HG02884 (cell line): ENCODE measurements around the gene NFE2L1.
"Not testable (repeated sequence)": the region's sequence is repeated elsewhere in the genome, so short reads cannot be mapped to it uniquely, and the experiment has no call there.

ENCODE experiments used
- ATAC-seq: cut with Tn5 transposase; IDR thresholded peaks from one replicate; pipeline ENCODE4 v1.9.1; 2021; ENCODE audit warnings: mild to moderate bottlenecking, moderate library complexity; ENCODE audit not compliant: unreplicated experiment

The NFE2L1 gene

GRCh38 chr17:48022901-48023300 lies 25.3 kb upstream of the NFE2L1 start:
- no peak for ATAC-seq

DNA sequence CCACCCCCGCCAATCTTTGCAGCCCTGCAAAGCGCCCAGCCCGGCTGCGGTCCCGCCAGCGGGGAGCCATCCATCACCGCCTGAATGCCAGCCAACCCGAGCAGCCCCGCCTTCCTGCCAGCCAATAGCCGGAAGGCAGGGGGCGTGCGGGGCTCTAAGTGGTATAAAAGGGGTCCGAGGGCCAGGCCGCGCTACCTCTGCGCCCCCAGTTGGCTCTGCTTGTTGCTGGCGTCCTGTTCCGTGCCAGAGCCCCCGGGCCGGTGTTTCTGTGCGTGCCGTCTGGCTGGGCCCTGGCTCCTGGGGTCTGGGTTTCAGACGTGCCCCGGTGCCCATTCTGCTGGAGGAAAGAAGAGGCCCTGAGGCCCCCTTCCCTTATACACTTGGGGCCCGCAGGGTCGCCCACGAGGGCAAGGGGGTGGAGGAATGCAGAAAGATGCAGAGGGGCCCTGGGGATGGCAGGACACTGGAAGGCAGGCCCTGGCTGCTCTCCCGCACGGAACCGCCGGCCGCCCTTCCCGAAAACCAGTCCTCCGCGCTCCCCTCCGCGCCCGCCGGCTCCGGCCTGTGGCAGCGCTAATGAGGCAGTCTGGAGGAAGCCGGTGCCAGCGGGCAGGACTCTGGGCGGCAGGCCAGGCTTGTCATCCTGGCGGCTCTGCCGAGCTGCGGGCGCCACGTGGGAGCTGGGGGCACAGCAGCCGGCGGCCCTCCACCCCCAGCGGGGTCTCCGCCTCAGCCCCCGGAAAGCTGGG lies 24.6 kb upstream of the NFE2L1 start:
- ATAC-seq, result no peak

- ATAC-seq, result peak; percentile 8
Observed at GRCh38 chr17:48024149-48025039, 23.8 kb upstream of the NFE2L1 start.

GRCh38 chr17:48025040-48025903 lies 22.9 kb upstream of the NFE2L1 start:
- peak; percentile 74 for ATAC-seq

GRCh38 chr17:48025904-48026501 lies 22.2 kb upstream of the NFE2L1 start:
- ATAC-seq, result no peak

- no peak for ATAC-seq
Observed at GRCh38 chr17:48026502-48027321, 21.4 kb upstream of the NFE2L1 start.

DNA sequence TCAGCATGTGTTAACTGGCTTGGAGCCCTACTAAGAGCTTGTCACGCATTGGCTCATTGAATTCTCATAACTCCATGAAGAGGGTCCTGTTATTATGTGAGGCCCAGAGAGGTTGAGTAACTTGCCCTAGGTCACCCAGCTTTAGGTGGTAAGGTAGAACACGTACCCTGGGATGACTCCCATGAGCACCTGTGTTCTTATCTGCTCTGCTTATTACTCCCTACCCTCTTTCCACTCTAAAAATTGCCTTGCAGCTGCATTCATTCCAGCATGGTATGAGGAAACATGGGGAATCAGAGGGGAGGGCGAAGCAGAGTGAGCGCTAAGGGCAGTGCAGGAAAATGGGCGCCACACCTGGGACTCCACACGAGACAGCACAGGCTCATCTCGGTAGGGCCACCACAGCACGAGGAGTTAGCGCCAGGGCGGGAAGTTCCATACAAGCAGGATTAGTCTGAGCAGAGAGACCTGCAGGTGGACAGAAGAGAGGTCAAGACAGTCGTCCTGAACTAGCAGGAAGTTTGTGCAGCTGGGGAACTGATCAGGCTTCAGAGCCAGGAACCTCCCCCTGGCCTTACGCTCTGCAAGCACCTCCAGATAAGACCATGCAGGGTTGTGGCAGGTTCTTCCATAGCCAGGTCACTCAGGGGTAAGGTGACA lies 20.7 kb upstream of the NFE2L1 start:
- ATAC-seq, result no peak

DNA sequence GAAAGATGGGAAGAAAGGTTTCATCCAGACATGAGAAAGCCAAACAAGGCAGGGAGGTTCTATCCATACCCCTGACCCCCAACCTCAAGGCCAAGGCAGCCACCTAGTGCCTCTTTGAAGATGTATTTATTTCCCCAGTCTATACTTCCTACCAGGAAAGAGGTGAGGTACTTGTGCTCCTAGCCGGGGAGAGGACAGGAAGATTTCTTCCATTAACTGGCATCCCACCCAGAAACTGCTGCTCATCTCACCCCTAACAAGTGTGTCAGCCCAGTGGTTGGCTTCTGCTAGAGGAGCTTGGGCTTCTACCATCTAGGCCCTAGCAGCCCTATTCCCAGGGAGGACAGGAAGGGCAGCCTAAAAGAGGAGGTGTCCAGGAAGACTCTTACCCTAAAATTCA lies 19.4 kb upstream of the NFE2L1 start:
- no peak for ATAC-seq

GRCh38 chr17:48030531-48030930 lies 17.6 kb upstream of the NFE2L1 start:
- ATAC-seq, result no peak

DNA sequence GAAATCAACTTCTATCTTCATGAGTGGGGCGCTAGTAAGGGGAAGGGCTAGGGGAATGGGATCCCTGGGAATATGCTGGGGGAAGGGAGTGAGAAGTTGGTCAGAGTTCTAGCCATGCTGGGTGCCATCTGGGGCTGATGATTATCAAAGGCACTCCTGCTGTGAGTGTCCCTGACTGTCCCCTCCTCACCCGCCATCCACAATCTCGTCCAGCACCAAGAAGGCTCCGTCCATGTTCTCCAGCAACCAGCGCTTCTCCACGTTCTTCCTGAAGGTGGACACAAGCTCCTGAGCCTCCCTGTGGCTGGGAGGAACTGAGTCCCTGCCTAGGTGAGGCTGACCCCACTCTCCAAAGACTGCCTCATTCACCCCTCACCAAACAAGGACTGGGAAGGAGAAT lies 16.2 kb upstream of the NFE2L1 start:
- no peak for ATAC-seq

DNA sequence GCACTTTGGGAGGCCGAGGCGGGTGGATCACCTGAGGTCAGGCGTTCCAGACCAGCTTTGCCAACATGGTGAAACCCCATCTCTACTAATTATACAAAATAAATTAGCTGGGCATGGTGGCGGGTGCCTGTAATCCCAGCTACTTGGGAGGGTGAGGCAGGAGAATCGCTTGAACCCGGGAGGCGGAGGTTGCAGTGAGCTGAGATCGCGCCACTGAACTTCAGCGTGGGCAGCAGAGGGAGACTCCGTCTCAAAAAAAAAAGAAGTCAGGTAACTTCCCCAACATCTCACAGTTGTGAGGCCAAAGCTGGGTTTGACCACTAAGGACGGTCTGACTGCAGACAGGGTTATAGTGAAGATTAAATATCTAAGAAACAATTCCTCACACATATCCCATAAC lies 13.4 kb upstream of the NFE2L1 start:
- ATAC-seq, result not testable (repeated sequence)

DNA sequence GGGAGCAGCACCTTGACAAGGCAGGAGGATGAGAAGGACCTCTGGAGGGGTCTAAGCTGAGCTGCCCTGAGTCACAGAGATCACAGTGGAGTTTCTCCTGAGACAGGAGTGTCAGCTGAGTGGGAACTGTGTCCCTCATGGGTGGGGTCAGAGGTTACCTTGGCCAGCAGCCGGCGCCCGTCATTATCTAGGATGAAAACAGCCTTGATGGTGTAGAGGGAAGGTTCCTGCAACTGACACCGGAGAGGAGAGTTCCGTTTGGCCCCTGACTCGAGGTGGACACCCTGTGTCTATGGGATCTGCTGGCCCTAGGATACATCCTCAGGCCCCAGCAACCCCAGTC lies 11.5 kb upstream of the NFE2L1 start:
- ATAC-seq, result no peak

DNA sequence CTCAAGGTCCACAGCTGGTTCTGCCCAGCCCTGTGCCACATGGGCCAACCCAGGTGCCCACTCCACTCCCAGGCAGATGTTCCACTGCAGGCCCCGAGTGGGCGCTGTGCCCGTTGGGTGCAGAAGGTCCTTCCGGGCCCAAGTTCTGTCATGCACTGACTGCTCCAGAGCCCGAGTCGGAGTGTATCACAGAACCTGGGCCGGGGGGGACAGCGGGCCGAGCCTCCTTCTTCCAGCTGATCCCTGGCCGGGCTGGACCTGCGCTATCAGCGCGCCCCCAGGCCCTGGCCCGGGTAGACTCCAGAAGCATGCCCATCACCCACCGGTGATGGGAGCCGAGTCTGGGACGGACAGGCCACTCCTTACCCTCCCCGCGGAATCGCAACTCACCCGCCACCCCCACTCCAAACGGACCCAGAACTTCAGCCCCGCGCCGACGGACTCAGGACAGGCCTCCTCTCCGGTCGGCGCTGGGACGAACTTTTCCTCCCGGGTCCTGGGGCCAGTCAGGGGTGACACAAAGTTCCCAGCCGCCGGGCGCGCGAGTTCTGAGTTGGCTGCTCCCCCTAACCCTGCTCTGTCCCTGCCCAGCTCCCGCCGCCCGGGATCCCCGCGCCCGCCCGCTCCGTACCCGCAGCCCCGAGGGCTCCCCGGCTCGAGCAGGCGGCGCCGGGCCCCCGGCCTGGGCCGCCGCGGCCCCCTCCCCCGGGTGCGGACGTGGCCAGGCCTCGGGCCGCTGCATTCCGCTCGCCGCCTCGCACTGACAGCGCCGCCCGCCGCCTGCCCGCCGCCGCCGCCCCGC lies 10.9 kb upstream of the NFE2L1 start, which contains the start of gene COPZ2:
Gene COPZ2 (minus strand): TSS at position 762 of the 802 bp plus-strand sequence. CDS start 20 bp downstream, at position 742.
- no peak for ATAC-seq

- no peak for ATAC-seq
Observed at GRCh38 chr17:48037838-48038323, 10.3 kb upstream of the NFE2L1 start.

GRCh38 chr17:48038687-48039086 lies 9.5 kb upstream of the NFE2L1 start:
- ATAC-seq, result no peak

GRCh38 chr17:48043176-48043575 lies 5.0 kb upstream of the NFE2L1 start:
- no peak for ATAC-seq

GRCh38 chr17:48044851-48045250 lies 3.3 kb upstream of the NFE2L1 start:
- no peak for ATAC-seq

GRCh38 chr17:48045316-48046001 lies 2.7 kb upstream of the NFE2L1 start:
- ATAC-seq, result no peak
